ENCODE data around the gene ESRRA.

GRCh38 chr11:64286801-64287159 lies 18.5 kb upstream of the ESRRA start:
- TF ChIP-seq RFX5 (IDR thresholded peaks at IDR 0.05; ENCODE audit: low read depth, low read length) (no peak), NFYA (IDR thresholded peaks at IDR 0.05; ENCODE audit: borderline replicate concordance, low read depth, low read length) (no peak), YBX1 (IDR thresholded peaks at IDR 0.05) (no peak), RAD21 (IDR thresholded peaks at IDR 0.05; ENCODE audit: insufficient read depth, low read depth, low read length) (no peak), ETV6 (conservative IDR thresholded peaks at IDR 0.05 in 1 of 2, IDR thresholded peaks at IDR 0.05 in 1 of 2; ENCODE audit: borderline replicate concordance in 1 of 2, low read depth in 1 of 2) (no peak), EGR1 (IDR thresholded peaks at IDR 0.05; ENCODE audit: borderline replicate concordance in 1 of 2, low read depth in 2 of 2, low read length in 2 of 2) (no peak), ZSCAN29 (IDR thresholded peaks at IDR 0.05) (no peak), STAT3 (IDR thresholded peaks at IDR 0.05; ENCODE audit: low read depth, low read length) (no peak), CTCF (IDR thresholded peaks at IDR 0.05 in 2 of 3, conservative IDR thresholded peaks at IDR 0.05 in 1 of 3; ENCODE audit: control insufficient read depth in 2 of 3, extremely low read depth in 1 of 3, insufficient read depth in 1 of 3, low read depth in 3 of 3, low read length in 3 of 3) (no peak), EZH2 (IDR thresholded peaks at IDR 0.05; ENCODE audit: borderline replicate concordance, control insufficient read depth, low read depth, low read length) (no peak), PAX5 (IDR thresholded peaks at IDR 0.05; ENCODE audit: borderline replicate concordance, low read depth, low read length) (no peak), YY1 (IDR thresholded peaks at IDR 0.05; ENCODE audit: low read depth, low read length) (no peak)
- TF ChIP-seq, protein P1, sequence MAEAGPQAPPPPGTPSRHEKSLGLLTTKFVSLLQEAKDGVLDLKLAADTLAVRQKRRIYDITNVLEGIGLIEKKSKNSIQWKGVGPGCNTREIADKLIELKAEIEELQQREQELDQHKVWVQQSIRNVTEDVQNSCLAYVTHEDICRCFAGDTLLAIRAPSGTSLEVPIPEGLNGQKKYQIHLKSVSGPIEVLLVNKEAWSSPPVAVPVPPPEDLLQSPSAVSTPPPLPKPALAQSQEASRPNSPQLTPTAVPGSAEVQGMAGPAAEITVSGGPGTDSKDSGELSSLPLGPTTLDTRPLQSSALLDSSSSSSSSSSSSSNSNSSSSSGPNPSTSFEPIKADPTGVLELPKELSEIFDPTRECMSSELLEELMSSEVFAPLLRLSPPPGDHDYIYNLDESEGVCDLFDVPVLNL (IDR thresholded peaks at IDR 0.05; ENCODE audit: low read depth, low read length) = no peak
